H9 (cell line): ENCODE results near the gene WWC2. TPM values are rescaled to one million over a fixed set of nuclear protein-coding genes. Genes with fewer than 3 reads are reported as not detected.

Source experiments
- DNase-seq: peaks from one replicate; pipeline ENCODE4 v3.0.0-alpha.2; 2017
- H2AFZ ChIP-seq: one replicate; pipeline ENCODE4 v1.6.1; 2013; ENCODE audit warnings: mild to moderate bottlenecking, low read length, control low read depth, moderate library complexity
- H2AK5ac ChIP-seq: 2 replicates; pipeline ENCODE4 v1.6.1; 2013; ENCODE audit warnings: low read length, control low read depth, mixed read lengths; ENCODE audit not compliant: insufficient read length
- H2BK120ac ChIP-seq: one replicate; pipeline ENCODE4 v1.6.1; 2013; ENCODE audit warnings: low read depth, mild to moderate bottlenecking, low read length, control low read depth, inconsistent platforms; ENCODE audit not compliant: poor library complexity, severe bottlenecking
- H2BK12ac ChIP-seq: 2 replicates; pipeline ENCODE4 v1.6.1; 2013; ENCODE audit warnings: low read length, control low read depth, mixed read lengths, low read depth; ENCODE audit not compliant: insufficient read length
- H2BK15ac ChIP-seq: 2 replicates; pipeline ENCODE4 v1.6.1; 2013; ENCODE audit warnings: low read depth, low read length, control low read depth
- H2BK20ac ChIP-seq: one replicate; pipeline ENCODE4 v1.6.1; 2013; ENCODE audit warnings: low read depth, mild to moderate bottlenecking, low read length, control low read depth, inconsistent platforms; ENCODE audit not compliant: poor library complexity, severe bottlenecking
- H2BK5ac ChIP-seq: 2 replicates; pipeline ENCODE4 v1.6.1; 2013; ENCODE audit warnings: low read length, control low read depth, mixed read lengths; ENCODE audit not compliant: insufficient read length
- H3K14ac ChIP-seq: 2 replicates; pipeline ENCODE4 v1.6.1; 2013; ENCODE audit warnings: low read length, control low read depth; ENCODE audit not compliant: insufficient read depth
- H3K18ac ChIP-seq: 2 replicates; pipeline ENCODE4 v1.6.1; 2013; ENCODE audit warnings: low read depth, mild to moderate bottlenecking, mixed read lengths, low read length, control low read depth; ENCODE audit not compliant: insufficient read length
- H3K23ac ChIP-seq: 2 replicates; pipeline ENCODE4 v1.6.1; 2013; ENCODE audit warnings: low read length, control low read depth, mixed read lengths, low read depth; ENCODE audit not compliant: insufficient read length
- H3K23me2 ChIP-seq: 2 replicates; pipeline ENCODE4 v1.6.1; 2013; ENCODE audit warnings: low read depth, mild to moderate bottlenecking, mixed read lengths, low read length, control low read depth; ENCODE audit not compliant: insufficient read length, poor library complexity, severe bottlenecking
- H3K27ac ChIP-seq: 2 replicates; pipeline ENCODE4 v1.5.1; 2013; ENCODE audit warnings: low read length, control low read depth, mixed read lengths, low read depth; ENCODE audit not compliant: insufficient read length
- H3K27me3 ChIP-seq: 2 replicates; pipeline ENCODE4 v1.6.1; 2013; ENCODE audit warnings: low read length, control low read depth, inconsistent platforms; ENCODE audit not compliant: insufficient read depth
- H3K4ac ChIP-seq: 2 replicates; pipeline ENCODE4 v1.6.1; 2013; ENCODE audit warnings: low read depth, mild to moderate bottlenecking, control low read depth, inconsistent platforms, low read length, moderate library complexity
- H3K4me1 ChIP-seq: 2 replicates; pipeline ENCODE4 v1.6.1; 2013; ENCODE audit warnings: low read length, control low read depth, inconsistent platforms; ENCODE audit not compliant: insufficient read depth
- H3K4me2 ChIP-seq: 2 replicates; pipeline ENCODE4 v1.6.1; 2013; ENCODE audit warnings: low read length, control low read depth, mixed read lengths; ENCODE audit not compliant: insufficient read length, insufficient read depth
- H3K56ac ChIP-seq: 2 replicates; pipeline ENCODE4 v1.6.1; 2013; ENCODE audit warnings: low read depth, mild to moderate bottlenecking, mixed read lengths, low read length, control low read depth; ENCODE audit not compliant: insufficient read length
- H3K79me1 ChIP-seq: 2 replicates; pipeline ENCODE4 v1.6.1; 2013; ENCODE audit warnings: low read depth, mild to moderate bottlenecking, moderate library complexity, low read length, control low read depth, inconsistent platforms; ENCODE audit not compliant: insufficient read depth, poor library complexity, severe bottlenecking
- H3K79me2 ChIP-seq: 2 replicates; pipeline ENCODE4 v1.6.1; 2013; ENCODE audit warnings: low read length, control low read depth, inconsistent platforms; ENCODE audit not compliant: insufficient read depth
- H3K9ac ChIP-seq: 2 replicates; pipeline ENCODE4 v1.6.1; 2013; ENCODE audit warnings: low read length, control low read depth, mixed read lengths; ENCODE audit not compliant: insufficient read length; ENCODE audit errors: extremely low read depth
- H3K9me3 ChIP-seq: one replicate; pipeline ENCODE4 v1.6.1; 2013; ENCODE audit warnings: low read depth, low read length, inconsistent platforms; ENCODE audit not compliant: control insufficient read depth
- H3T11ph ChIP-seq: one replicate; pipeline ENCODE4 v1.6.1; 2013; ENCODE audit warnings: mild to moderate bottlenecking, low read length, control low read depth, inconsistent platforms
- H4K20me1 ChIP-seq: one replicate; pipeline ENCODE4 v1.6.1; 2013; ENCODE audit not compliant: control insufficient read depth, insufficient read length, insufficient read depth
- H4K5ac ChIP-seq: 2 replicates; pipeline ENCODE4 v1.6.1; 2013; ENCODE audit warnings: low read depth, mild to moderate bottlenecking, mixed read lengths, low read length, control low read depth; ENCODE audit not compliant: insufficient read length
- H4K8ac ChIP-seq: replicated peaks from 2 replicates; pipeline ENCODE4 v1.6.1; 2013; ENCODE audit warnings: low read length, control low read depth, mixed read lengths, low read depth; ENCODE audit not compliant: insufficient read length
- H4K91ac ChIP-seq: 2 replicates; pipeline ENCODE4 v1.6.1; 2013; ENCODE audit warnings: low read depth, mild to moderate bottlenecking, moderate library complexity, mixed read lengths, low read length, control low read depth; ENCODE audit not compliant: insufficient read length
- H3K27ac Mint-ChIP-seq, 3 experiments: 2 replicates in 2 of 3; 3 replicates in 1 of 3; pipeline ENCODE4 v1.8.0; 2020 to 2021; ENCODE audit warnings: mixed read lengths in 3 of 3, mild to moderate bottlenecking in 1 of 3, moderate library complexity in 1 of 3
- H3K27me3 Mint-ChIP-seq: 2 replicates; pipeline ENCODE4 v1.8.0; 2021; ENCODE audit warnings: low read depth, mild to moderate bottlenecking, moderate library complexity, mixed read lengths
- H3K36me3 Mint-ChIP-seq, 3 experiments: 2 replicates in 2 of 3; 3 replicates in 1 of 3; pipeline ENCODE4 v1.8.0; 2020 to 2021; ENCODE audit warnings: low read depth in 3 of 3, mixed read lengths in 3 of 3; ENCODE audit not compliant: insufficient read depth in 1 of 3
- H3K4me1 Mint-ChIP-seq, 2 experiments: 2 replicates each; pipeline ENCODE4 v1.8.0; 2020; ENCODE audit warnings: mixed read lengths in 2 of 2
- H3K4me3 Mint-ChIP-seq, 2 experiments: 2 replicates in 1 of 2; 3 replicates in 1 of 2; pipeline ENCODE4 v1.8.0; 2020 to 2021; ENCODE audit warnings: mild to moderate bottlenecking in 2 of 2, mixed read lengths in 2 of 2, moderate library complexity in 1 of 2
- H3K9me3 Mint-ChIP-seq, 2 experiments: 2 replicates in 1 of 2; 3 replicates in 1 of 2; pipeline ENCODE4 v1.8.0; 2020; ENCODE audit warnings: mild to moderate bottlenecking in 2 of 2, mixed read lengths in 2 of 2, moderate library complexity in 1 of 2
- CTCF ChIP-seq: fragments of 200-600 bp; sonication (generic); conservative IDR thresholded peaks from 3 replicates; pipeline ENCODE4 v1.8.0; 2021; ENCODE audit warnings: antibody characterized with exemption, mild to moderate bottlenecking
- WGBS: extraction: QIAGEN DNeasy Blood & Tissue Kit; methylation state at CpG from one replicate; pipeline ENCODE4 v1.1.7; 2013; ENCODE audit warnings: missing lambda C conversion rate, low lambda C conversion rate, mixed read lengths; ENCODE audit not compliant: insufficient read length; ENCODE audit errors: extremely low coverage; 5-methylcytosine and 5-hydroxymethylcytosine counted together
- total RNA-seq: library from RNA; stranded (reverse); gene quantifications from 2 replicates; pipeline ENCODE4 v1.2.1, GENCODE V29; 2021

WWC2 gene
- total RNA-seq, 1 experiment from 2014 or later = 106 TPM

GRCh38 chr4:183204793-183205192, 105.7 kb downstream of the WWC2 start:
- WGBS = no CpG with 5 or more reads among the region's 2 CpGs
- Histone ChIP-seq H3K56ac (no peak overlapping the region), H3K14ac (no peak overlapping the region), H2BK15ac (no peak overlapping the region), H2BK120ac (no peak overlapping the region), H3K4ac (no peak overlapping the region), H2AK5ac (no peak overlapping the region), H3K4me2 (no peak overlapping the region), H3K23me2 (no peaks in the 10 kb centered on the region), H4K91ac (no peak overlapping the region), H3T11ph (no peak overlapping the region), H2BK12ac (no peak overlapping the region), H4K5ac (no peak overlapping the region), H3K27me3 (no peaks in the 10 kb centered on the region), H3K79me2 (peaks cover 5% of the 10 kb centered on the region; the same call in 1 of the 2 replicates), H3K9me3 (no peaks in the 10 kb centered on the region), H2BK5ac (no peak overlapping the region), H2AFZ (no peak overlapping the region), H3K23ac (no peak overlapping the region), H2BK20ac (no peak overlapping the region), H3K9ac (no peak overlapping the region), H4K8ac (no peak overlapping the region), H3K27ac (no peak overlapping the region), H3K18ac (no peak overlapping the region), H3K4me1 (no peaks in the 10 kb centered on the region), H4K20me1 (no peaks in the 10 kb centered on the region), H3K79me1 (peaks cover 8% of the 10 kb centered on the region)
- no peak for DNase-seq
- no peak overlapping the region for H3K27ac Mint-ChIP-seq
- peaks cover 28 to 32% of the 10 kb centered on the region in 2 experiments for H3K4me1 Mint-ChIP-seq
- H3K9me3 Mint-ChIP-seq = no peaks in the 10 kb centered on the region
- H3K36me3 Mint-ChIP-seq = peaks cover 15 to 30% (median 26%) of the 10 kb centered on the region in 3 experiments; a peak in 6 of 7 replicates
- no peaks in the 10 kb centered on the region for H3K27me3 Mint-ChIP-seq
- H3K4me3 Mint-ChIP-seq = no peak overlapping the region
- no peak for TF ChIP-seq CTCF
